Brain pericyte (primary cell): Measurements from ENCODE around the gene LIMD2.
"Not testable (repeated sequence)": the region's sequence is repeated elsewhere in the genome, so short reads cannot be mapped to it uniquely, and the experiment has no call there.

Experiments used
- DNase-seq: peaks from one replicate; pipeline ENCODE4 v3.0.0-alpha.2; 2012; ENCODE audit warnings: low read depth, low spot score

LIMD2 gene

GRCh38 chr17:63699638-63700527 is at the start of gene LIMD2:
Gene LIMD2, minus strand, starts transcription at chr17:63700125. Its CDS starts 827 bp downstream, at chr17:63699298.
- DNase-seq: no peak

GRCh38 chr17:63741408-63742173 is 41.7 kb upstream of the LIMD2 start, which contains the start of gene STRADA:
Gene STRADA, minus strand, starts transcription at chr17:63741799. Its CDS starts 13,430 bp downstream, at chr17:63728369.
- DNase-seq: peak; percentile 89

- DNase-seq: no peak
These were observed 41.1 kb upstream of the LIMD2 start for GRCh38 chr17:63741143-63741407.

- no peak for DNase-seq
These were observed 40.7 kb upstream of the LIMD2 start for GRCh38 chr17:63740464-63741142.

GRCh38 chr17:63735691-63736090 is 35.8 kb upstream of the LIMD2 start:
- no peak for DNase-seq

- no peak for DNase-seq
These were observed 22.5 kb upstream of the LIMD2 start for GRCh38 chr17:63722403-63722802.

GRCh38 chr17:63720194-63720593 is 20.3 kb upstream of the LIMD2 start:
- DNase-seq: not testable (repeated sequence)

- no peak for DNase-seq
These were observed 19.1 kb upstream of the LIMD2 start for GRCh38 chr17:63718988-63719387.

- no peak for DNase-seq
These were observed 16.5 kb upstream of the LIMD2 start for GRCh38 chr17:63716426-63716825.

- DNase-seq: no peak
These were observed 14.8 kb upstream of the LIMD2 start for GRCh38 chr17:63714550-63715277.

- DNase-seq: no peak
These were observed 9.2 kb upstream of the LIMD2 start for GRCh38 chr17:63709110-63709509.

GRCh38 chr17:63707151-63707550 is 7.2 kb upstream of the LIMD2 start:
- no peak for DNase-seq

- no peak for DNase-seq
These were observed 6.6 kb upstream of the LIMD2 start for GRCh38 chr17:63706336-63707082.

GRCh38 chr17:63705657-63706056 is 5.7 kb upstream of the LIMD2 start:
- no peak for DNase-seq

GRCh38 chr17:63704836-63705235 is 4.9 kb upstream of the LIMD2 start:
- no peak for DNase-seq

- DNase-seq: no peak
These were observed 4.3 kb upstream of the LIMD2 start for GRCh38 chr17:63704259-63704576.

- no peak for DNase-seq
These were observed 3.8 kb upstream of the LIMD2 start for GRCh38 chr17:63703556-63704258.

GRCh38 chr17:63703029-63703428 is 3.1 kb upstream of the LIMD2 start:
- DNase-seq: no peak

- no peak for DNase-seq
These were observed 2.7 kb upstream of the LIMD2 start for GRCh38 chr17:63702721-63703015.

- DNase-seq: no peak
These were observed 2.2 kb upstream of the LIMD2 start for GRCh38 chr17:63701868-63702720.
